DOHH2 (cell line): ENCODE results near the gene FAR2.

Source experiments
- H3F3A ChIP-seq: fragments of 200-600 bp; sonication (generic), shearing (Covaris generic); 2 replicates; pipeline ENCODE4 v1.6.0; 2016; ENCODE audit warnings: antibody characterized with exemption, mild to moderate bottlenecking; ENCODE audit not compliant: control insufficient read depth, insufficient read depth
- H3K27ac ChIP-seq: fragments of 200-600 bp; sonication (generic); 2 replicates; pipeline ENCODE4 v1.5.1; 2014; ENCODE audit warnings: low read depth, mild to moderate bottlenecking, low read length, moderate library complexity
- H3K27me3 ChIP-seq: fragments of 200-600 bp; sonication (generic); 2 replicates; pipeline ENCODE4 v1.6.1; 2014; ENCODE audit warnings: mild to moderate bottlenecking, low read length, mixed read lengths; ENCODE audit not compliant: control insufficient read depth
- H3K36me3 ChIP-seq: fragments of 200-600 bp; sonication (generic); 2 replicates; pipeline ENCODE4 v1.6.1; 2014; ENCODE audit warnings: mild to moderate bottlenecking, low read length, moderate library complexity, mixed read lengths; ENCODE audit not compliant: control insufficient read depth
- H3K4me1 ChIP-seq: fragments of 200-600 bp; sonication (generic); 2 replicates; pipeline ENCODE4 v1.6.1; 2014; ENCODE audit warnings: mild to moderate bottlenecking, low read length, mixed read lengths; ENCODE audit not compliant: control insufficient read depth
- H3K4me2 ChIP-seq: fragments of 200-600 bp; sonication (generic); 2 replicates; pipeline ENCODE4 v1.6.0; 2014; ENCODE audit warnings: mild to moderate bottlenecking, low read length, moderate library complexity
- H3K4me3 ChIP-seq: fragments of 200-600 bp; sonication (generic); 2 replicates; pipeline ENCODE4 v1.5.1; 2014; ENCODE audit warnings: mild to moderate bottlenecking, low read length, mixed read lengths
- H3K79me2 ChIP-seq: fragments of 200-600 bp; sonication (generic); 2 replicates; pipeline ENCODE4 v1.6.1; 2014; ENCODE audit warnings: mild to moderate bottlenecking, low read length, mixed read lengths; ENCODE audit not compliant: control insufficient read depth
- H3K9me2 ChIP-seq: fragments of 200-600 bp; sonication (generic); replicated peaks from 2 replicates; pipeline ENCODE4 v1.6.1; 2014; ENCODE audit warnings: mild to moderate bottlenecking, low read length, mixed read lengths; ENCODE audit not compliant: control insufficient read depth
- H3K9me3 ChIP-seq: fragments of 200-600 bp; sonication (generic); 2 replicates; pipeline ENCODE4 v1.6.1; 2014; ENCODE audit warnings: antibody characterized with exemption, low read length, mixed read lengths; ENCODE audit not compliant: control insufficient read depth, insufficient read depth
- H4K20me1 ChIP-seq: fragments of 200-600 bp; sonication (generic); 2 replicates; pipeline ENCODE4 v1.6.0; 2014; ENCODE audit warnings: low read depth, mild to moderate bottlenecking, antibody characterized with exemption, low read length, moderate library complexity; ENCODE audit not compliant: control insufficient read depth, insufficient read depth
- CTCF ChIP-seq: fragments of 200-600 bp; sonication (generic); IDR thresholded peaks from one replicate; pipeline ENCODE4 v1.5.1; 2014; ENCODE audit warnings: antibody characterized with exemption, mild to moderate bottlenecking, low read depth, low read length; ENCODE audit not compliant: poor library complexity, severe bottlenecking
- EZH2phosphoT487 ChIP-seq: fragments of 200-600 bp; sonication (generic); IDR thresholded peaks from 2 replicates; pipeline ENCODE4 v1.6.1; 2017; ENCODE audit warnings: borderline replicate concordance, mild to moderate bottlenecking, antibody characterized with exemption, low read length, moderate library complexity, mixed read lengths

FAR2 gene

GRCh38 chr12:29273178-29273843, 124.2 kb downstream of the FAR2 start:
- H3K9me2 ChIP-seq = no peaks in the 10 kb centered on the region
- H3K4me2 ChIP-seq = no peak overlapping the region
- H3K79me2 ChIP-seq = no peaks in the 10 kb centered on the region
- no peaks in the 10 kb centered on the region for H3K27me3 ChIP-seq
- no peaks in the 10 kb centered on the region for H3F3A ChIP-seq
- no peaks in the 10 kb centered on the region for H3K36me3 ChIP-seq
- no peaks in the 10 kb centered on the region; the same call in 1 of the 2 replicates for H3K9me3 ChIP-seq
- H3K27ac ChIP-seq = no peak overlapping the region
- H3K4me3 ChIP-seq = no peak overlapping the region
- TF ChIP-seq EZH2phosphoT487 (no peak), CTCF (no peak)
- no peaks in the 10 kb centered on the region for H3K4me1 ChIP-seq
- no peaks in the 10 kb centered on the region for H4K20me1 ChIP-seq

GRCh38 chr12:29275834-29276233, 126.8 kb downstream of the FAR2 start:
- no peaks in the 10 kb centered on the region for H4K20me1 ChIP-seq
- H3K36me3 ChIP-seq = no peaks in the 10 kb centered on the region
- no peaks in the 10 kb centered on the region for H3K4me1 ChIP-seq
- no peak overlapping the region for H3K4me3 ChIP-seq
- no peaks in the 10 kb centered on the region for H3K79me2 ChIP-seq
- no peak overlapping the region for H3K4me2 ChIP-seq
- no peaks in the 10 kb centered on the region for H3K9me2 ChIP-seq
- TF ChIP-seq EZH2phosphoT487 (no peak), CTCF (no peak)
- H3F3A ChIP-seq = no peaks in the 10 kb centered on the region
- no peaks in the 10 kb centered on the region for H3K27me3 ChIP-seq
- H3K27ac ChIP-seq = no peak overlapping the region
- no peaks in the 10 kb centered on the region; the same call in 1 of the 2 replicates for H3K9me3 ChIP-seq

GRCh38 chr12:29277231-29277630, 128.2 kb downstream of the FAR2 start:
- no peak overlapping the region for H3K27ac ChIP-seq
- no peak overlapping the region for H3K4me2 ChIP-seq

More at GRCh38 chr12:29277231-29277630, 128.2 kb downstream of the FAR2 start:
- H3K9me2 ChIP-seq = no peaks in the 10 kb centered on the region
- H3K4me1 ChIP-seq = no peaks in the 10 kb centered on the region
- H3K27me3 ChIP-seq = no peaks in the 10 kb centered on the region
- TF ChIP-seq CTCF = no peak
- TF ChIP-seq EZH2phosphoT487 = no peak
- H3F3A ChIP-seq = no peaks in the 10 kb centered on the region
- H3K9me3 ChIP-seq = no peaks in the 10 kb centered on the region; the same call in 1 of the 2 replicates
- H3K4me3 ChIP-seq = no peak overlapping the region
- H4K20me1 ChIP-seq = no peaks in the 10 kb centered on the region
- H3K79me2 ChIP-seq = no peaks in the 10 kb centered on the region
- no peaks in the 10 kb centered on the region for H3K36me3 ChIP-seq
